GM23338 (cell line): ENCODE results near the gene IMPDH1. TPM values are rescaled to one million over a fixed set of nuclear protein-coding genes. Genes with fewer than 3 reads are reported as not detected.

Experiments
- ATAC-seq: fragments of 200-7000 bp; cut with Tn5 transposase; 3 replicates; pipeline ENCODE4 v1.9.1; 2020
- DNase-seq: peaks from one replicate; pipeline ENCODE4 v3.0.0-alpha.2; 2015; ENCODE audit warnings: low spot score
- H2AFZ ChIP-seq: fragments of 200-600 bp; sonication (generic); 2 replicates; pipeline ENCODE4 v1.8.0; 2016; ENCODE audit warnings: antibody characterized with exemption, mild to moderate bottlenecking, moderate library complexity
- H3F3A ChIP-seq: fragments of 200-600 bp; sonication (generic); replicated peaks from 2 replicates; pipeline ENCODE4 v1.8.0; 2017; ENCODE audit warnings: antibody characterized with exemption, mixed run types, low read depth
- H3K27ac ChIP-seq: fragments of 200-600 bp; sonication (generic); 2 replicates; pipeline ENCODE4 v1.6.1; 2016; ENCODE audit warnings: low read depth
- H3K27me3 ChIP-seq: fragments of 200-600 bp; sonication (generic); 2 replicates; pipeline ENCODE4 v1.8.0; 2016; ENCODE audit warnings: mild to moderate bottlenecking, mixed run types, moderate library complexity; ENCODE audit not compliant: insufficient read depth
- H3K36me3 ChIP-seq: fragments of 200-600 bp; sonication (generic); 2 replicates; pipeline ENCODE4 v1.8.0; 2016; ENCODE audit warnings: mild to moderate bottlenecking; ENCODE audit not compliant: insufficient read depth
- H3K4me1 ChIP-seq: fragments of 200-600 bp; sonication (generic); 2 replicates; pipeline ENCODE4 v1.8.0; 2016; ENCODE audit warnings: mild to moderate bottlenecking, moderate library complexity; ENCODE audit not compliant: insufficient read depth
- H3K4me2 ChIP-seq: fragments of 200-600 bp; sonication (generic); 2 replicates; pipeline ENCODE4 v1.7.1; 2017; ENCODE audit warnings: mixed run types
- H3K4me3 ChIP-seq: fragments of 200-600 bp; sonication (generic); 2 replicates; pipeline ENCODE4 v1.6.1; 2016; ENCODE audit warnings: mixed run types
- H3K79me2 ChIP-seq: fragments of 200-600 bp; sonication (generic); replicated peaks from 2 replicates; pipeline ENCODE4 v1.8.0; 2017; ENCODE audit warnings: mild to moderate bottlenecking; ENCODE audit not compliant: insufficient read depth
- H3K9me2 ChIP-seq: fragments of 200-600 bp; sonication (generic); 2 replicates; pipeline ENCODE4 v1.8.0; 2017; ENCODE audit not compliant: insufficient read depth
- H4K20me1 ChIP-seq: fragments of 200-600 bp; sonication (generic); replicated peaks from 2 replicates; pipeline ENCODE4 v1.8.0; 2017; ENCODE audit warnings: mild to moderate bottlenecking; ENCODE audit not compliant: insufficient read depth
- H3K27ac Mint-ChIP-seq: 2 replicates; pipeline ENCODE4 v1.8.0; 2020; ENCODE audit warnings: inconsistent platforms, mild to moderate bottlenecking, moderate library complexity, mixed read lengths
- H3K27me3 Mint-ChIP-seq: 3 replicates; pipeline ENCODE4 v1.8.0; 2022; ENCODE audit warnings: low read depth, mild to moderate bottlenecking, moderate library complexity, mixed read lengths, inconsistent platforms; ENCODE audit not compliant: insufficient read depth, poor library complexity
- H3K36me3 Mint-ChIP-seq: 3 replicates; pipeline ENCODE4 v1.8.0; 2021; ENCODE audit warnings: low read depth, mild to moderate bottlenecking, inconsistent platforms, moderate library complexity, mixed read lengths
- H3K4me1 Mint-ChIP-seq: 3 replicates; pipeline ENCODE4 v1.8.0; 2020; ENCODE audit warnings: mild to moderate bottlenecking, inconsistent platforms, mixed read lengths
- H3K4me3 Mint-ChIP-seq: 3 replicates; pipeline ENCODE4 v1.8.0; 2021; ENCODE audit warnings: moderate library complexity, mild to moderate bottlenecking, inconsistent platforms, mixed read lengths
- H3K9me3 Mint-ChIP-seq: 3 replicates; pipeline ENCODE4 v1.8.0; 2020; ENCODE audit warnings: moderate library complexity, mild to moderate bottlenecking, inconsistent platforms, mixed read lengths
- CREB1 ChIP-seq: fragments of 250-450 bp; sonication (Bioruptor Pico); IDR thresholded peaks from 2 replicates; pipeline ENCODE4 v1.5.0; 2020; ENCODE audit warnings: low read depth, mild to moderate bottlenecking, moderate library complexity
- CTCF ChIP-seq, 2 experiments: fragments of 200-600 bp in 1 of 2; sonication (generic) in 1 of 2; conservative IDR thresholded peaks; 2 replicates each; pipeline versions ENCODE4 v1.5.1 to v1.6.1; 2016 to 2017; ENCODE audit warnings: antibody characterized with exemption in 2 of 2, low read depth in 2 of 2, mild to moderate bottlenecking in 2 of 2, moderate library complexity in 1 of 2
- EZH2 ChIP-seq: fragments of 200-600 bp; sonication (generic); IDR thresholded peaks from one replicate; pipeline ENCODE4 v1.8.0; 2017; ENCODE audit warnings: antibody characterized with exemption, mild to moderate bottlenecking, low read depth; ENCODE audit not compliant: unreplicated experiment
- EZH2phosphoT487 ChIP-seq: fragments of 200-600 bp; sonication (generic); IDR thresholded peaks from one replicate; pipeline ENCODE4 v1.8.1; 2018; ENCODE audit warnings: antibody characterized with exemption; ENCODE audit not compliant: unreplicated experiment
- JUNB ChIP-seq: IDR thresholded peaks from one replicate; pipeline ENCODE4 v1.6.1; 2016; ENCODE audit warnings: antibody characterized with exemption; ENCODE audit not compliant: unreplicated experiment
- NANOG ChIP-seq: IDR thresholded peaks from 2 replicates; pipeline ENCODE4 v1.6.1; 2016; ENCODE audit warnings: antibody characterized with exemption, borderline replicate concordance
- POLR2AphosphoS5 ChIP-seq: IDR thresholded peaks from 2 replicates; pipeline ENCODE4 v1.6.1; 2016; ENCODE audit warnings: antibody characterized with exemption, low read depth
- STAT1 ChIP-seq: IDR thresholded peaks from one replicate; pipeline ENCODE4 v1.6.1; 2016; ENCODE audit warnings: antibody characterized with exemption; ENCODE audit not compliant: unreplicated experiment
- ZNF114 ChIP-seq: fragments of 250-450 bp; sonication (Bioruptor Pico); IDR thresholded peaks from 2 replicates; pipeline ENCODE4 v1.5.0; 2020; ENCODE audit warnings: mild to moderate bottlenecking, moderate library complexity
- ZNF331 ChIP-seq: fragments of 250-450 bp; sonication (Bioruptor Pico); IDR thresholded peaks from 2 replicates; pipeline ENCODE4 v1.5.0; 2020; ENCODE audit warnings: low read depth, mild to moderate bottlenecking, moderate library complexity
- polyA plus RNA-seq: library from polyadenylated mRNA; unstranded; fragments of >200 nt; fragmentation: Nextera tagmentation; extraction: Ambion mirVana; gene quantifications from 2 replicates; pipeline ENCODE4 v1.2.1, GENCODE V29; 2016
- total RNA-seq: library from RNA; depleted of rRNA; stranded (reverse); fragments of >200 nt; shearing (Covaris generic); gene quantifications from 2 replicates; pipeline ENCODE4 v1.2.3, GENCODE V29; 2014
- TF ChIP-seq, protein P1 (sequence below): IDR thresholded peaks from 2 replicates; pipeline ENCODE4 v1.6.1; 2016; ENCODE audit warnings: antibody characterized with exemption
- TF ChIP-seq, protein P2 (sequence below): fragments of 250-450 bp; sonication (Bioruptor Pico); IDR thresholded peaks from 2 replicates; pipeline ENCODE4 v1.5.0; 2020; ENCODE audit warnings: mild to moderate bottlenecking, moderate library complexity
- TF ChIP-seq, protein P3 (sequence below): IDR thresholded peaks from one replicate; pipeline ENCODE4 v1.6.1; 2018; ENCODE audit warnings: antibody characterized with exemption; ENCODE audit not compliant: unreplicated experiment

Gene IMPDH1
- total and polyA plus RNA-seq, 2 experiments from 2014 or later: 16.4 to 48.3 TPM

GRCh38 chr7:128390871-128391565, 18.8 kb downstream of the IMPDH1 start:
- Mint-ChIP-seq H3K27me3 (peaks cover 19% of the 10 kb centered on the region), H3K27ac (no peak overlapping the region), H3K9me3 (no peaks in the 10 kb centered on the region; the same call in 2 of the 3 replicates), H3K4me1 (peaks cover 21% of the 10 kb centered on the region), H3K4me3 (no peak overlapping the region), H3K36me3 (no peaks in the 10 kb centered on the region; the same call in 2 of the 3 replicates)
- H3K27me3 ChIP-seq: peaks cover 19% of the 10 kb centered on the region; the same call in 1 of the 2 replicates
- H3K27ac ChIP-seq: no peak overlapping the region
- H3K4me2 ChIP-seq: no peak overlapping the region
- H3K4me3 ChIP-seq: no peak overlapping the region
- DNase-seq (no peak), ATAC-seq (no peak)
- H3K9me2 ChIP-seq: no peaks in the 10 kb centered on the region
- H3F3A ChIP-seq: no peaks in the 10 kb centered on the region
- H2AFZ ChIP-seq: no peak overlapping the region
- TF ChIP-seq ZNF331 (no peak), NANOG (no peak), CTCF (conservative IDR thresholded peaks at IDR 0.05; ENCODE audit: low read depth in 2 of 2) (no peak), ZNF114 (CRISPR knock-in tag) (no peak), EZH2 (no peak), JUNB (no peak), EZH2phosphoT487 (no peak), STAT1 (no peak), POLR2AphosphoS5 (no peak), CREB1 (no peak)
- TF ChIP-seq, protein P1, sequence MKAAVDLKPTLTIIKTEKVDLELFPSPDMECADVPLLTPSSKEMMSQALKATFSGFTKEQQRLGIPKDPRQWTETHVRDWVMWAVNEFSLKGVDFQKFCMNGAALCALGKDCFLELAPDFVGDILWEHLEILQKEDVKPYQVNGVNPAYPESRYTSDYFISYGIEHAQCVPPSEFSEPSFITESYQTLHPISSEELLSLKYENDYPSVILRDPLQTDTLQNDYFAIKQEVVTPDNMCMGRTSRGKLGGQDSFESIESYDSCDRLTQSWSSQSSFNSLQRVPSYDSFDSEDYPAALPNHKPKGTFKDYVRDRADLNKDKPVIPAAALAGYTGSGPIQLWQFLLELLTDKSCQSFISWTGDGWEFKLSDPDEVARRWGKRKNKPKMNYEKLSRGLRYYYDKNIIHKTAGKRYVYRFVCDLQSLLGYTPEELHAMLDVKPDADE: no peak
- TF ChIP-seq, protein P2, sequence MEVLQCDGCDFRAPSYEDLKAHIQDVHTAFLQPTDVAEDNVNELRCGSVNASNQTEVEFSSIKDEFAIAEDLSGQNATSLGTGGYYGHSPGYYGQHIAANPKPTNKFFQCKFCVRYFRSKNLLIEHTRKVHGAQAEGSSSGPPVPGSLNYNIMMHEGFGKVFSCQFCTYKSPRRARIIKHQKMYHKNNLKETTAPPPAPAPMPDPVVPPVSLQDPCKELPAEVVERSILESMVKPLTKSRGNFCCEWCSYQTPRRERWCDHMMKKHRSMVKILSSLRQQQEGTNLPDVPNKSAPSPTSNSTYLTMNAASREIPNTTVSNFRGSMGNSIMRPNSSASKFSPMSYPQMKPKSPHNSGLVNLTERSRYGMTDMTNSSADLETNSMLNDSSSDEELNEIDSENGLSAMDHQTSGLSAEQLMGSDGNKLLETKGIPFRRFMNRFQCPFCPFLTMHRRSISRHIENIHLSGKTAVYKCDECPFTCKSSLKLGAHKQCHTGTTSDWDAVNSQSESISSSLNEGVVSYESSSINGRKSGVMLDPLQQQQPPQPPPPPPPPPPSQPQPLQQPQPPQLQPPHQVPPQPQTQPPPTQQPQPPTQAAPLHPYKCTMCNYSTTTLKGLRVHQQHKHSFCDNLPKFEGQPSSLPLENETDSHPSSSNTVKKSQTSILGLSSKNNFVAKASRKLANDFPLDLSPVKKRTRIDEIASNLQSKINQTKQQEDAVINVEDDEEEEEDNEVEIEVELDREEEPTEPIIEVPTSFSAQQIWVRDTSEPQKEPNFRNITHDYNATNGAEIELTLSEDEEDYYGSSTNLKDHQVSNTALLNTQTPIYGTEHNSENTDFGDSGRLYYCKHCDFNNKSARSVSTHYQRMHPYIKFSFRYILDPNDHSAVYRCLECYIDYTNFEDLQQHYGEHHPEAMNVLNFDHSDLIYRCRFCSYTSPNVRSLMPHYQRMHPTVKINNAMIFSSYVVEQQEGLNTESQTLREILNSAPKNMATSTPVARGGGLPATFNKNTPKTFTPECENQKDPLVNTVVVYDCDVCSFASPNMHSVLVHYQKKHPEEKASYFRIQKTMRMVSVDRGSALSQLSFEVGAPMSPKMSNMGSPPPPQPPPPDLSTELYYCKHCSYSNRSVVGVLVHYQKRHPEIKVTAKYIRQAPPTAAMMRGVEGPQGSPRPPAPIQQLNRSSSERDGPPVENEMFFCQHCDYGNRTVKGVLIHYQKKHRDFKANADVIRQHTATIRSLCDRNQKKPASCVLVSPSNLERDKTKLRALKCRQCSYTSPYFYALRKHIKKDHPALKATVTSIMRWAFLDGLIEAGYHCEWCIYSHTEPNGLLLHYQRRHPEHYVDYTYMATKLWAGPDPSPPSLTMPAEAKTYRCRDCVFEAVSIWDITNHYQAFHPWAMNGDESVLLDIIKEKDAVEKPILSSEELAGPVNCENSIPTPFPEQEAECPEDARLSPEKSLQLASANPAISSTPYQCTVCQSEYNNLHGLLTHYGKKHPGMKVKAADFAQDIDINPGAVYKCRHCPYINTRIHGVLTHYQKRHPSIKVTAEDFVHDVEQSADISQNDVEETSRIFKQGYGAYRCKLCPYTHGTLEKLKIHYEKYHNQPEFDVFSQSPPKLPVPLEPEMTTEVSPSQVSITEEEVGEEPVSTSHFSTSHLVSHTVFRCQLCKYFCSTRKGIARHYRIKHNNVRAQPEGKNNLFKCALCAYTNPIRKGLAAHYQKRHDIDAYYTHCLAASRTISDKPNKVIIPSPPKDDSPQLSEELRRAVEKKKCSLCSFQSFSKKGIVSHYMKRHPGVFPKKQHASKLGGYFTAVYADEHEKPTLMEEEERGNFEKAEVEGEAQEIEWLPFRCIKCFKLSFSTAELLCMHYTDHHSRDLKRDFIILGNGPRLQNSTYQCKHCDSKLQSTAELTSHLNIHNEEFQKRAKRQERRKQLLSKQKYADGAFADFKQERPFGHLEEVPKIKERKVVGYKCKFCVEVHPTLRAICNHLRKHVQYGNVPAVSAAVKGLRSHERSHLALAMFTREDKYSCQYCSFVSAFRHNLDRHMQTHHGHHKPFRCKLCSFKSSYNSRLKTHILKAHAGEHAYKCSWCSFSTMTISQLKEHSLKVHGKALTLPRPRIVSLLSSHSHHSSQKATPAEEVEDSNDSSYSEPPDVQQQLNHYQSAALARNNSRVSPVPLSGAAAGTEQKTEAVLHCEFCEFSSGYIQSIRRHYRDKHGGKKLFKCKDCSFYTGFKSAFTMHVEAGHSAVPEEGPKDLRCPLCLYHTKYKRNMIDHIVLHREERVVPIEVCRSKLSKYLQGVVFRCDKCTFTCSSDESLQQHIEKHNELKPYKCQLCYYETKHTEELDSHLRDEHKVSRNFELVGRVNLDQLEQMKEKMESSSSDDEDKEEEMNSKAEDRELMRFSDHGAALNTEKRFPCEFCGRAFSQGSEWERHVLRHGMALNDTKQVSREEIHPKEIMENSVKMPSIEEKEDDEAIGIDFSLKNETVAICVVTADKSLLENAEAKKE (CRISPR knock-in tag): no peak
- TF ChIP-seq, protein P3, sequence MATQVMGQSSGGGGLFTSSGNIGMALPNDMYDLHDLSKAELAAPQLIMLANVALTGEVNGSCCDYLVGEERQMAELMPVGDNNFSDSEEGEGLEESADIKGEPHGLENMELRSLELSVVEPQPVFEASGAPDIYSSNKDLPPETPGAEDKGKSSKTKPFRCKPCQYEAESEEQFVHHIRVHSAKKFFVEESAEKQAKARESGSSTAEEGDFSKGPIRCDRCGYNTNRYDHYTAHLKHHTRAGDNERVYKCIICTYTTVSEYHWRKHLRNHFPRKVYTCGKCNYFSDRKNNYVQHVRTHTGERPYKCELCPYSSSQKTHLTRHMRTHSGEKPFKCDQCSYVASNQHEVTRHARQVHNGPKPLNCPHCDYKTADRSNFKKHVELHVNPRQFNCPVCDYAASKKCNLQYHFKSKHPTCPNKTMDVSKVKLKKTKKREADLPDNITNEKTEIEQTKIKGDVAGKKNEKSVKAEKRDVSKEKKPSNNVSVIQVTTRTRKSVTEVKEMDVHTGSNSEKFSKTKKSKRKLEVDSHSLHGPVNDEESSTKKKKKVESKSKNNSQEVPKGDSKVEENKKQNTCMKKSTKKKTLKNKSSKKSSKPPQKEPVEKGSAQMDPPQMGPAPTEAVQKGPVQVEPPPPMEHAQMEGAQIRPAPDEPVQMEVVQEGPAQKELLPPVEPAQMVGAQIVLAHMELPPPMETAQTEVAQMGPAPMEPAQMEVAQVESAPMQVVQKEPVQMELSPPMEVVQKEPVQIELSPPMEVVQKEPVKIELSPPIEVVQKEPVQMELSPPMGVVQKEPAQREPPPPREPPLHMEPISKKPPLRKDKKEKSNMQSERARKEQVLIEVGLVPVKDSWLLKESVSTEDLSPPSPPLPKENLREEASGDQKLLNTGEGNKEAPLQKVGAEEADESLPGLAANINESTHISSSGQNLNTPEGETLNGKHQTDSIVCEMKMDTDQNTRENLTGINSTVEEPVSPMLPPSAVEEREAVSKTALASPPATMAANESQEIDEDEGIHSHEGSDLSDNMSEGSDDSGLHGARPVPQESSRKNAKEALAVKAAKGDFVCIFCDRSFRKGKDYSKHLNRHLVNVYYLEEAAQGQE: no peak
- H3K79me2 ChIP-seq: no peaks in the 10 kb centered on the region
- peaks cover 4% of the 10 kb centered on the region; the same call in 1 of the 2 replicates for H3K4me1 ChIP-seq
- H3K36me3 ChIP-seq: no peaks in the 10 kb centered on the region
- no peaks in the 10 kb centered on the region; the same call in 1 of the 2 replicates for H4K20me1 ChIP-seq
